ENCODE data around the gene PPP1R14C.
"Not testable (repeated sequence)": the region's sequence is repeated elsewhere in the genome, so short reads cannot be mapped to it uniquely, and the experiment has no call there.

PPP1R14C gene

GRCh38 chr6:150241756-150242155 is 98.9 kb downstream of the PPP1R14C start:
- not testable (repeated sequence) for H3K79me2 ChIP-seq (ENCODE audit: control insufficient read depth, insufficient read depth, low read length, poor library complexity); H2BK120ac ChIP-seq (ENCODE audit: insufficient read depth, low read length, poor library complexity); H3K79me1 ChIP-seq (ENCODE audit: low read length); H3K18ac ChIP-seq (ENCODE audit: low read length); H3K14ac ChIP-seq (ENCODE audit: low read length); H3K27me3 ChIP-seq (ENCODE audit: insufficient read depth, low read length); H2BK12ac ChIP-seq (ENCODE audit: low read length); H4K8ac ChIP-seq (ENCODE audit: low read depth, low read length); H2AK5ac ChIP-seq (ENCODE audit: low read length); H4K91ac ChIP-seq (ENCODE audit: low read depth, low read length); H3K23ac ChIP-seq (ENCODE audit: low read length); H3K4ac ChIP-seq (ENCODE audit: low read depth, low read length); H3K4me2 ChIP-seq (ENCODE audit: low read length); H2BK5ac ChIP-seq (ENCODE audit: low read depth, low read length, poor library complexity); H2AFZ ChIP-seq (ENCODE audit: insufficient read depth, low read length, poor library complexity); H3K9me3 ChIP-seq (ENCODE audit: insufficient read depth, low read depth, low read length); H3K9ac ChIP-seq (ENCODE audit: low read length); DNase-seq; H3K4me1 ChIP-seq (ENCODE audit: control insufficient read depth in 1 of 2, insufficient read depth in 2 of 2, low read length in 2 of 2); H3K27ac ChIP-seq (ENCODE audit: low read depth, low read length); H4K12ac ChIP-seq (ENCODE audit: low read depth, low read length); H3K4me3 ChIP-seq (ENCODE audit: low read depth, low read length); H3K36me3 ChIP-seq (ENCODE audit: control insufficient read depth in 1 of 2, insufficient read depth in 2 of 2, low read length in 2 of 2)
- no CpG with 5 or more reads among the region's 5 CpGs for WGBS (ENCODE audit: extremely low coverage, insufficient coverage, insufficient read length)

GRCh38 chr6:150243620-150244314 is 100.9 kb downstream of the PPP1R14C start:
- Histone ChIP-seq H3K18ac (ENCODE audit: low read length) (no peak overlapping the region), H4K8ac (ENCODE audit: low read depth, low read length) (no peak overlapping the region), H3K14ac (ENCODE audit: low read length) (no peak overlapping the region), H3K4me1 (ENCODE audit: control insufficient read depth in 1 of 2, insufficient read depth in 2 of 2, low read length in 2 of 2) (no peaks in the 10 kb centered on the region), H2AK5ac (ENCODE audit: low read length) (no peak overlapping the region), H3K4ac (ENCODE audit: low read depth, low read length) (no peak overlapping the region), H2BK12ac (ENCODE audit: low read length) (no peak overlapping the region), H3K4me3 (ENCODE audit: low read depth, low read length) (no peak overlapping the region), H3K9me3 (ENCODE audit: insufficient read depth, low read depth, low read length) (no peaks in the 10 kb centered on the region), H3K79me1 (ENCODE audit: low read length) (no peaks in the 10 kb centered on the region), H4K91ac (ENCODE audit: low read depth, low read length) (no peak overlapping the region), H2BK5ac (ENCODE audit: low read depth, low read length, poor library complexity) (no peak overlapping the region), H3K23ac (ENCODE audit: low read length) (no peak overlapping the region), H3K79me2 (ENCODE audit: control insufficient read depth, insufficient read depth, low read length, poor library complexity) (no peaks in the 10 kb centered on the region), H4K12ac (ENCODE audit: low read depth, low read length) (no peak overlapping the region), H3K27me3 (ENCODE audit: insufficient read depth, low read length) (no peaks in the 10 kb centered on the region), H3K4me2 (ENCODE audit: low read length) (no peak overlapping the region), H3K36me3 (ENCODE audit: control insufficient read depth in 1 of 2, insufficient read depth in 2 of 2, low read length in 2 of 2) (no peaks in the 10 kb centered on the region), H2BK120ac (ENCODE audit: insufficient read depth, low read length, poor library complexity) (no peak overlapping the region), H2AFZ (ENCODE audit: insufficient read depth, low read length, poor library complexity) (no peak overlapping the region), H3K9ac (ENCODE audit: low read length) (no peak overlapping the region), H3K27ac (ENCODE audit: low read depth, low read length) (no peak overlapping the region)
- no CpG with 5 or more reads among the region's 2 CpGs for WGBS (ENCODE audit: extremely low coverage, insufficient coverage, insufficient read length)
- DNase-seq, result no peak

DNA sequence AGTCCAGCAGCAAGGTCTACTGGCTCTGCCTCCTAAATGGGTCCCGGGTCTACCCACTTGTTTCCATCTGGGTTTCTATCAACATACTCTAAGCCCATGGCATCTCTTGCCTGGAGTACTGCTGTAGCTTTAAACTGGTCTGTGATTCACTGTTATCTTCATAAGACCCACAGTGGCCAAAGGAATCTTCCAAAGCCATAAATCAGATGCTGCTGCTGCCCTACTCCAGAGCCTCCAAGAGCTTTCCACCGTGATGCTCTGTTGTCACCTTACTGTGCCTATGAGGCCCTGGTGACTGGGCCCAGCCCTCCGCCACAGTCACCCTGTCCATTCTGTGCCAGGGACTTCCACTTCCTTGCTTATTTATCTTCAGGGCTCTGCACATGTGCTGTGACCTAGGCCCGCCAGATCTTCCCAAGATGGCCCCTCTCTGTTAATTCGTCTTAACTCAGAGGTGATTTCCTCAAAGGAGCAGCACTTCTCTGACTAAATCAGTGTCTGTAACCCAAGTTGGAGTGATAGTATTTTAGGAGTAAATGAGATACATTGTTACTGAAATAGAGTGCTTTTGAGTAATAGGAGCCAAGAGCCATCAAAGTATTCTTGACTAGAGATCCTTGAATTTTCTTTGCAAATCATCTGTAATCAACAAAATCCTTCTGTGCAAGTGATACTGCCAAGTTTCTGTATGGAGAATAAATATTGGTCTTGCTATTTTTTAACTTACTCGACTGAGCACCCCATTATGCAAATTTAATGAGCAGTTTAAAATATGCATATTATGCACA is 102.5 kb downstream of the PPP1R14C start:
- H3K23ac ChIP-seq (ENCODE audit: low read length), result no peak overlapping the region
- no peaks in the 10 kb centered on the region for H3K36me3 ChIP-seq (ENCODE audit: control insufficient read depth in 1 of 2, insufficient read depth in 2 of 2, low read length in 2 of 2)
- no peak overlapping the region for H4K8ac ChIP-seq (ENCODE audit: low read depth, low read length)
- no CpG with 5 or more reads among the region's 6 CpGs for WGBS (ENCODE audit: extremely low coverage, insufficient coverage, insufficient read length)
- no peaks in the 10 kb centered on the region for H3K9me3 ChIP-seq (ENCODE audit: insufficient read depth, low read depth, low read length)
- H3K79me2 ChIP-seq (ENCODE audit: control insufficient read depth, insufficient read depth, low read length, poor library complexity), result no peaks in the 10 kb centered on the region
- H2AFZ ChIP-seq (ENCODE audit: insufficient read depth, low read length, poor library complexity), result no peak overlapping the region
- H2BK5ac ChIP-seq (ENCODE audit: low read depth, low read length, poor library complexity), result no peak overlapping the region
- H4K12ac ChIP-seq (ENCODE audit: low read depth, low read length), result no peak overlapping the region
- H3K27me3 ChIP-seq (ENCODE audit: insufficient read depth, low read length), result no peaks in the 10 kb centered on the region
- no peak overlapping the region for H2AK5ac ChIP-seq (ENCODE audit: low read length)
- no peak overlapping the region for H3K14ac ChIP-seq (ENCODE audit: low read length)
- H3K79me1 ChIP-seq (ENCODE audit: low read length), result no peaks in the 10 kb centered on the region
- no peak overlapping the region for H3K9ac ChIP-seq (ENCODE audit: low read length)
- H3K4me3 ChIP-seq (ENCODE audit: low read depth, low read length), result no peak overlapping the region
- no peak overlapping the region for H3K27ac ChIP-seq (ENCODE audit: low read depth, low read length)
- H3K4ac ChIP-seq (ENCODE audit: low read depth, low read length), result no peak overlapping the region
- H2BK120ac ChIP-seq (ENCODE audit: insufficient read depth, low read length, poor library complexity), result no peak overlapping the region
- H3K18ac ChIP-seq (ENCODE audit: low read length), result no peak overlapping the region
- no peak overlapping the region for H3K4me2 ChIP-seq (ENCODE audit: low read length)
- DNase-seq, result no peak
- H4K91ac ChIP-seq (ENCODE audit: low read depth, low read length), result no peak overlapping the region
- no peaks in the 10 kb centered on the region for H3K4me1 ChIP-seq (ENCODE audit: control insufficient read depth in 1 of 2, insufficient read depth in 2 of 2, low read length in 2 of 2)
- H2BK12ac ChIP-seq (ENCODE audit: low read length), result no peak overlapping the region

GRCh38 chr6:150247803-150248202 is 105.0 kb downstream of the PPP1R14C start:
- H3K79me2 ChIP-seq (ENCODE audit: control insufficient read depth, insufficient read depth, low read length, poor library complexity), result no peaks in the 10 kb centered on the region
- no peak overlapping the region for H3K27ac ChIP-seq (ENCODE audit: low read depth, low read length)
- H2AFZ ChIP-seq (ENCODE audit: insufficient read depth, low read length, poor library complexity), result no peak overlapping the region
- no peak overlapping the region for H3K4ac ChIP-seq (ENCODE audit: low read depth, low read length)
- no peak overlapping the region for H2BK5ac ChIP-seq (ENCODE audit: low read depth, low read length, poor library complexity)
- H3K9ac ChIP-seq (ENCODE audit: low read length), result no peak overlapping the region
- no peak overlapping the region for H2BK120ac ChIP-seq (ENCODE audit: insufficient read depth, low read length, poor library complexity)
- no peak overlapping the region for H3K18ac ChIP-seq (ENCODE audit: low read length)
- H4K91ac ChIP-seq (ENCODE audit: low read depth, low read length), result no peak overlapping the region
- no peak overlapping the region for H3K23ac ChIP-seq (ENCODE audit: low read length)
- H3K9me3 ChIP-seq (ENCODE audit: insufficient read depth, low read depth, low read length), result no peaks in the 10 kb centered on the region
- H3K4me2 ChIP-seq (ENCODE audit: low read length), result no peak overlapping the region
- H3K4me1 ChIP-seq (ENCODE audit: control insufficient read depth in 1 of 2, insufficient read depth in 2 of 2, low read length in 2 of 2), result peaks cover 0 to 7% of the 10 kb centered on the region in 2 experiments
- H3K79me1 ChIP-seq (ENCODE audit: low read length), result no peaks in the 10 kb centered on the region
- H2AK5ac ChIP-seq (ENCODE audit: low read length), result no peak overlapping the region
- H4K12ac ChIP-seq (ENCODE audit: low read depth, low read length), result no peak overlapping the region
- no peaks in the 10 kb centered on the region for H3K36me3 ChIP-seq (ENCODE audit: control insufficient read depth in 1 of 2, insufficient read depth in 2 of 2, low read length in 2 of 2)
- no peak overlapping the region for H3K14ac ChIP-seq (ENCODE audit: low read length)
- no peak overlapping the region for H4K8ac ChIP-seq (ENCODE audit: low read depth, low read length)
- no peaks in the 10 kb centered on the region for H3K27me3 ChIP-seq (ENCODE audit: insufficient read depth, low read length)
- no peak overlapping the region for H3K4me3 ChIP-seq (ENCODE audit: low read depth, low read length)
- no CpG with 5 or more reads among the region's 2 CpGs for WGBS (ENCODE audit: extremely low coverage, insufficient coverage, insufficient read length)
- DNase-seq, result no peak
- H2BK12ac ChIP-seq (ENCODE audit: low read length), result no peak overlapping the region
